Activated naive CD4-positive, alpha-beta T cell treated with anti-CD3 and anti-CD28 coated beads, Interleukin-2, amount 50 U/mL, for 72 hours (primary cell): ENCODE data around the gene TUBA3E. TPM values are rescaled to one million over a fixed set of nuclear protein-coding genes. Genes with fewer than 3 reads are reported as not detected.
"Not testable (repeated sequence)": the region's sequence is repeated elsewhere in the genome, so short reads cannot be mapped to it uniquely, and the experiment has no call there.

Experiments used
- ATAC-seq, 2 donors: fragments of 150-1000 bp; cut with Tn5 transposase; 2 replicates each; pipeline ENCODE4 v1.10.0; 2021; ENCODE audit warnings: mild to moderate bottlenecking in 2 of 2, moderate library complexity in 2 of 2
- DNase-seq, 2 donors: peaks; one replicate each; pipeline ENCODE4 v3.0.0; 2021 to 2022; ENCODE audit warnings: low spot score in 2 of 2
- H3K27ac Mint-ChIP-seq, 2 donors: one replicate each; pipeline ENCODE4 v1.8.0; 2022; ENCODE audit warnings: mild to moderate bottlenecking in 2 of 2, mixed read lengths in 2 of 2
- H3K36me3 Mint-ChIP-seq, 2 donors: one replicate each; pipeline ENCODE4 v1.8.0; 2022; ENCODE audit warnings: mixed read lengths in 2 of 2
- H3K9me3 Mint-ChIP-seq, 2 donors: one replicate each; pipeline ENCODE4 v1.8.0; 2022; ENCODE audit warnings: mixed read lengths in 2 of 2
- total RNA-seq, 2 donors: library from RNA; stranded (reverse); gene quantifications; one replicate each; pipeline ENCODE4 v1.2.3, GENCODE V29; 2022

The TUBA3E gene
- total RNA-seq, 2 donors from 2014 or later, result not detected

DNA sequence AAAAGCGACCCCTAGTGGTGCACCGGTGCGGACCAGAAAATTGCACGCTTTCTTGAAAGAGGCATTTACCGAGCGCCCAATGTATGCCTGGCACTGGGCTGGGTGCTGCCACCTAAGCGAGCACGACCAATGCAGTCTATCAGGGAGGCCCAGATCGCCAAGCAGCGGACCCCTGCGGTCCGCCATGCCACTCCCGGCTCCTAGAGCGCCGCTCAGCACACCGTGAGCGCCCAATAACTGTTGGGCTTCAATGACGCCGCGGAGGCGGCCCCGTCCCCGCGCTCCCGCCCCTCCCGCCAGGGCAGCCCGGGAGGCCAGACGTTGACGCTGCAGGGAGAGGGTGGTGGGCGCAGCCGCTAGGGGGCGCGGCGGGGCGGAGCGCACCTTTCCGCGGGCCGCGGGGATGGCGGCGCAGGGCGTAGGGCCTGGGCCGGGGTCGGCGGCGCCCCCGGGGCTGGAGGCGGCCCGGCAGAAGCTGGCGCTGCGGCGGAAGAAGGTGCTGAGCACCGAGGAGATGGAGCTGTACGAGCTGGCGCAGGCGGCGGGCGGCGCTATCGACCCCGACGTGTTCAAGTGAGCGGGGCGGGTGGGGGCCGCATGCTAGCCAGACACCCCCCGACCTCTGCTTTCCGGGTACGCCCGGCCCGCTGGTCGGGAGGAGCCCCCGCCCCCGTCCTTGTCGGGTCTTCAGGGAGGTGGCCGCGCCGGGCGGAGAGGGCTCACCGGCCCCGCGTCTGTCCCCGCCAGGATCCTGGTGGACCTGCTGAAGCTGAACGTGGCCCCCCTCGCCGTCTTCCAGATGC, 16.2 kb downstream of the TUBA3E start, which contains the start of gene MZT2B:
Gene MZT2B (plus strand): TSS at position 383 of the 803 bp plus-strand sequence. CDS start 21 bp downstream, at position 404.
- DNase-seq (peak; percentile 93 to 94), ATAC-seq (peak; percentile 87 to 91)
- Mint-ChIP-seq H3K36me3 (peaks cover 12 to 22% of the 10 kb centered on the region in 2 donors), H3K27ac (peak within 1 kb of the TSS; percentile 97 to 98)
- not testable (repeated sequence) for H3K9me3 Mint-ChIP-seq

DNA sequence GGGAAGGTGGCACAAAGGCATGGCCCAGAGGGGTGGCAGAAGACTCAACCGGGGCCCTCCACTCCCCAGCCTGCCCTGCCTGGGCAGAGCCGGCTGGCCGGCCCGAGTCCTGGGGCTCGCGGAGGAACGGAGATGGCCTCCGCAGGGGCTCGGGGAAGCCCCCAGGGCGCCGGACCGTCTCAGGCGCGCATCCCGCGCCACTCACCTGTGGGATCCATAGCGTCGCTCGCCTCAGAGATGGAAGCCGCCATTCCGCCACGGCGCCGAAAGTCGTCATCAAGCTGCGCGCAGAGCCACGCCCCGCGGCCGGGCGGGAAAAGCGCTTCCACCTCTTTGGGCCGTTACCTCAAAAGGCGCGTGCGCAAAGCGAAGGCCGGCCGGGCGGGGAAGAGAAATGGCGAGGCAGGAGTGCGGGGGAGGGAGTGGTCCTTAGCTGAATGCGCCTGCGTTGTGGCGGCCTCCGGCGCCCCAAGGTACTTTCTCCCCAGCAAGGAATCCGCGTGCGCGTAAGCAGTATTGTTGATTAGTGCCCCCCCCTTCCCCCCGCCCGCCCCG, 16.8 kb downstream of the TUBA3E start, which contains the start of gene SMPD4:
Gene SMPD4 (minus strand): TSS at position 278 of the 555 bp plus-strand sequence. CDS start 5,010 bp downstream, outside the sequence.
- DNase-seq (peak; percentile 94 to 98), ATAC-seq (peak; percentile 68 to 77)
- Mint-ChIP-seq H3K9me3 (no peaks in the 10 kb centered on the region), H3K36me3 (peaks cover 12 to 22% of the 10 kb centered on the region in 2 donors), H3K27ac (peak within 1 kb of the TSS; percentile 97 to 98)

DNA sequence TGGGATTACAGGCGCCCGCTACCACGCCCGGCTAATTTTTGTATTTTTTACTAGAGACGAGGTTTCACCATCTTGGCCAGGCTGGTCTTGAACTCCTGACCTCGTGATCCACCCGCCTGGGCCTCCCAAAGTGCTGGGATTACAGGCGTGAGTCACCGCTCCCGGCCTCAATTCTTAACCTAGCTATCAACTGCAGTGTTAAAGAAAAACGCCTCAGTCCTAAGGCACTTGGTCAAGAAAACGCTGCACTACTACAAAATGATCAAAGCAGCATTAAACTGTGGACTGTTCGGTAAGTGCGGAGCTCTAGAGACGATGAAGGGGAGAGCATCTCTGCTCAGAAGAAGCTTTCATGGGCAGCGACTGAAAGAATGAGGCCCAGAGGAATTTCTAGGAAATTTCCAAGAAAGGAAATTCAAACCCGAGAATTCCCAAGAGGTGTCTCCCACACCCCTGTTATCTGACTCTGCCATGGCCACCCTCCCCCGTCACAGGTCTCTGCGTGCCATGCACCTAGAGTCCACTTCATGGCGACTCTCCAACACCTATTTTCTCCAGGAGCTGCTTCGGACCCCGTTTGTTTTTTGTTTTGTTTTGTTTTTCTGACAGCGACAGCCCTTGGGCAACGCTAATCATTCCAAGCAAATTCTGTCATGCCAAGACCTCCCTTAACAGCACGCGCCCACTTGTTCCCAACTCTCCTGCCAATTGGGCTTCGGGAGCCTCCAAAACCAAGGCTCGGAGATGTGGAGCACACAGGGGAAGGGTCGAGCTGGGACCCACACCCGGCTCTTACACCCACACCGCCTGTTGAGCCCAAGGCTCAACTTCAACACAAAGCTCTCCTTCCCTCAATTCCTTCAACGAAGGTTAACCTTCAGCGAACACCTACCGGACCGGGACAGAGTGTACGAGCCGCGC, 17.6 kb downstream of the TUBA3E start:
- not testable (repeated sequence) for DNase-seq, H3K9me3 Mint-ChIP-seq, ATAC-seq
- peak overlapping the region; percentile 97 to 98 for H3K27ac Mint-ChIP-seq
- peaks cover 12 to 22% of the 10 kb centered on the region in 2 donors for H3K36me3 Mint-ChIP-seq

GRCh38 chr2:130174866-130175265, 23.4 kb downstream of the TUBA3E start:
- ATAC-seq, result peak; percentile 75 to 89

GRCh38 chr2:130169896-130170295, 28.3 kb downstream of the TUBA3E start:
- peak overlapping the region in 1 of 2 donors; percentile 53 for H3K27ac Mint-ChIP-seq
- ATAC-seq, result no peak

More at GRCh38 chr2:130174866-130175265, 23.4 kb downstream of the TUBA3E start:
- H3K36me3 Mint-ChIP-seq, DNase-seq, H3K9me3 Mint-ChIP-seq: not testable (repeated sequence)
- peak overlapping the region in 1 of 2 donors; percentile 22 for H3K27ac Mint-ChIP-seq

DNA sequence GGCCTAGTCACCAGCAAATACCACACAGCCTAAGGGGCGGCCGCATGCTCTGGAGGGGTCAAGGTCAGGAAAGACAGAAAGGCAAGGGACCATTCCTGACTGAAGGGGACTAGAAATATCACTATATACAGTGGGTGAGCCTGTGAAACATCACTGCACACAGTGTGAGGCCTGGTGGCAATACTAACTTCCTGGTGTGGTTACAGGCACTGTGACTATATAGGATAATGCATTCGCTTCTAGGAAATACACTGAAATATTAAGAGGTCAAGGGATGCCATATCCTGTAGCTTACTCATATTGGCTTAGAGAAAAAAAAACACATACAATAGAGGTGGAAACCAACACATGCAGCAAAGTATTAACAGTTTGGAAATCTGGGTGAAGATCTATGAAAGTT, 29.1 kb downstream of the TUBA3E start:
- Mint-ChIP-seq H3K27ac (peak overlapping the region in 1 of 2 donors; percentile 53), H3K36me3 (peaks cover 18 to 27% of the 10 kb centered on the region in 2 donors)
- not testable (repeated sequence) for H3K9me3 Mint-ChIP-seq, DNase-seq
- ATAC-seq, result peak; percentile 76 to 97

More at GRCh38 chr2:130169896-130170295, 28.3 kb downstream of the TUBA3E start:
- Mint-ChIP-seq H3K9me3 (no peaks in the 10 kb centered on the region), H3K36me3 (peaks cover 14 to 21% of the 10 kb centered on the region in 2 donors)
- no peak for DNase-seq

- Mint-ChIP-seq H3K36me3 (peaks cover 19 to 29% of the 10 kb centered on the region in 2 donors), H3K27ac (peak overlapping the region in 1 of 2 donors; percentile 54)
- ATAC-seq, H3K9me3 Mint-ChIP-seq, DNase-seq: not testable (repeated sequence)
These were observed 31.6 kb downstream of the TUBA3E start for GRCh38 chr2:130166611-130167010.

- no peaks in the 10 kb centered on the region for H3K9me3 Mint-ChIP-seq
- ATAC-seq (no peak), DNase-seq (no peak)
- H3K27ac Mint-ChIP-seq, result no peak overlapping the region
- peaks cover 19 to 29% of the 10 kb centered on the region in 2 donors for H3K36me3 Mint-ChIP-seq
These were observed 32.8 kb downstream of the TUBA3E start for GRCh38 chr2:130165293-130166016.

DNA sequence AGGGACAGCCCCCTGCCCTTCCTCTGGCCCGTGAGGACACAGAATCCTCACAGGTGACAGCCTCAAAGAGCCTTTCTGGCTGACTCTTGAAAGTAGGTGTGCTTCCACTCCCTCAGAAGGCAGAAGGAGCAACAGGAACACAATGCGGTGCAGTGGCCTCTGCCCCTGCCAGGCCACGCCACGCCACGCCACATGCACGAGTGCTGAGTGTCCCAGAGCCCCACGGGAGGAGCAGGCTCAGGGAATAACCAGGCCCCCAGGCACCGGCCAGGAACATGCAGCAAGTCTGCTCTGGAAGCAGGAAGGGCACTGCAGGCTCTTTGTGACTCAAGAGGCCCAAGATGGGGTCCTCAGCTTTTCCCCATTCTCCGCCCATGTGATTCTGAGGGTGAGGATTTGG, 35.3 kb downstream of the TUBA3E start:
- ATAC-seq, result no peak
- Mint-ChIP-seq H3K9me3 (no peaks in the 10 kb centered on the region), H3K27ac (no peak overlapping the region), H3K36me3 (peaks cover 14 to 24% of the 10 kb centered on the region in 2 donors)
- no peak for DNase-seq

- not testable (repeated sequence) for H3K9me3 Mint-ChIP-seq, ATAC-seq, DNase-seq, H3K27ac Mint-ChIP-seq
- peaks cover 9 to 19% of the 10 kb centered on the region in 2 donors for H3K36me3 Mint-ChIP-seq
These were observed 35.8 kb downstream of the TUBA3E start for GRCh38 chr2:130162486-130162885.

- peaks cover 6 to 14% of the 10 kb centered on the region in 2 donors for H3K36me3 Mint-ChIP-seq
- not testable (repeated sequence) for DNase-seq, H3K9me3 Mint-ChIP-seq, ATAC-seq, H3K27ac Mint-ChIP-seq
These were observed 37.2 kb downstream of the TUBA3E start for GRCh38 chr2:130160838-130161705.

DNA sequence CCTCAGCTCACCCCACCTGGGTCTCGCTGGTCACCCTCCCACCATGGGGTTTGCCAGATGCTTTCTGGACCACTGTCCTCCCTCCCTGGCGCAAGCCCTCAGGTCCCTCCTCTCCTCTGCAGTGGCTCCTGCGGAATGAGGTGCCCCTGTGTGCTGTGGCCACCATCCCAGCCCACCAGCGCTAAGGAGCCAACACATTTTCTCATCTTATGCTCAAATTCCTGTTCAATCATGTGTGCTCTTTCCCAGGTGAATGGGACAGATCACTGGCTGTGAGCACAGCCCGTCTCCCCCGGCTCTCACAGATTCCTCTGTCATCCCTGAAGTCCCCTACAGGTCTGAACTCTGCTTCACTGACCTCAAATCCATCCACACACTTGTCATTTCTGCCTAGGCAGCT, 38.1 kb downstream of the TUBA3E start:
- H3K36me3 Mint-ChIP-seq, result peaks cover 6 to 14% of the 10 kb centered on the region in 2 donors
- ATAC-seq (no peak), DNase-seq (no peak)
- H3K9me3 Mint-ChIP-seq, result no peaks in the 10 kb centered on the region
- H3K27ac Mint-ChIP-seq, result peak overlapping the region in 1 of 2 donors; percentile 79

- not testable (repeated sequence) for H3K36me3 Mint-ChIP-seq, H3K27ac Mint-ChIP-seq, DNase-seq, ATAC-seq, H3K9me3 Mint-ChIP-seq
These were observed 38.9 kb downstream of the TUBA3E start for GRCh38 chr2:130159376-130159775.

DNA sequence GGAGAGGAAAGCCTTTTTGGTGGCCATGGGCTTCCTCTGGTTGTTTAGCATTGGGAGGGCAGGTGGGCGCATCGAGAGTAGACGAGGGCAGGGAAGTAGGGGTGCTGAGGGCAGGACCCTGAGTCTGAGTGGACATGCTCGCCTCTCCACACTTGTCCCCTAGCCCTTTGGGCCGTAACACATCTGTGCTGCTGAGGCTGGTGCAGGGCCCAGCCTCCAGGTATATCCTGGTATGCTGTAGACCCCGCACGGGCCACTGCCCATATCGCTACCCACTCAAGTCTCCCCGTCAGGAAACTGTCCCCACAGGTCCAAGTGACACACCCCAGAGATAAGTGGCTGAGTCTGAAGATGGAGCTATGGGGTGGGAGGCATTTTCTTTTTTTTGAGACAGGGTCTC, 39.6 kb downstream of the TUBA3E start:
- DNase-seq, result no peak
- ATAC-seq, result no peak
- peak overlapping the region in 1 of 2 donors; percentile 23 for H3K27ac Mint-ChIP-seq
- no peaks in the 10 kb centered on the region for H3K9me3 Mint-ChIP-seq
- H3K36me3 Mint-ChIP-seq, result peaks cover 0 to 2% of the 10 kb centered on the region in 2 donors
